WTC11 (cell line): ENCODE measurements around the gene RUSC2. TPM values are rescaled to one million over a fixed set of nuclear protein-coding genes. Genes with fewer than 3 reads are reported as not detected.

ENCODE experiments used
- ATAC-seq: fragments of 200-7000 bp; cut with Tn5 transposase; 2 replicates; pipeline ENCODE4 v1.10.0; 2021; ENCODE audit warnings: mild to moderate bottlenecking, moderate library complexity
- CTCF ChIA-PET: fragments of 300-600 bp; sonication (Branson Sonifier 250); formaldehyde crosslinking; loops from one replicate; lab custom pipeline; 2021; ENCODE audit warnings: antibody characterized with exemption; lab: Charles Lee
- POLR2A ChIA-PET: fragments of 350-600 bp; sonication (Branson Sonifier 250); formaldehyde crosslinking; loops from one replicate; lab custom pipeline; 2021; ENCODE audit warnings: antibody characterized with exemption; lab: Charles Lee
- DNase-seq: peaks from one replicate; pipeline ENCODE4 v3.0.0; 2021; ENCODE audit warnings: low spot score
- H3K27ac Mint-ChIP-seq: 2 replicates; pipeline ENCODE4 v1.8.0; 2021; ENCODE audit warnings: mixed read lengths
- H3K27me3 Mint-ChIP-seq: 2 replicates; pipeline ENCODE4 v1.8.0; 2021; ENCODE audit warnings: low read depth, mild to moderate bottlenecking, moderate library complexity, mixed read lengths
- H3K36me3 Mint-ChIP-seq: 2 replicates; pipeline ENCODE4 v1.8.0; 2021; ENCODE audit warnings: mixed read lengths
- H3K4me1 Mint-ChIP-seq: 2 replicates; pipeline ENCODE4 v1.8.0; 2022; ENCODE audit warnings: mixed read lengths
- H3K4me3 Mint-ChIP-seq: 2 replicates; pipeline ENCODE4 v1.8.0; 2021; ENCODE audit warnings: mild to moderate bottlenecking, moderate library complexity, mixed read lengths
- H3K9me3 Mint-ChIP-seq: 2 replicates; pipeline ENCODE4 v1.8.0; 2021; ENCODE audit warnings: mixed read lengths
- NR2C2 ChIP-seq: sonication (generic); formaldehyde crosslinking; IDR thresholded peaks from 2 replicates; pipeline ENCODE4 v1.8.0; 2022; ENCODE audit warnings: mild to moderate bottlenecking, missing genetic modification reagents
- PRDM15 ChIP-seq: sonication (generic); formaldehyde crosslinking; IDR thresholded peaks from 2 replicates; pipeline ENCODE4 v1.8.0; 2022; ENCODE audit warnings: missing genetic modification reagents
- TP53 ChIP-seq: sonication (generic); formaldehyde crosslinking; IDR thresholded peaks from 2 replicates; pipeline ENCODE4 v1.8.1; 2023; ENCODE audit warnings: mild to moderate bottlenecking, missing genetic modification reagents
- ZNF281 ChIP-seq: sonication (generic); formaldehyde crosslinking; IDR thresholded peaks from 2 replicates; pipeline ENCODE4 v1.8.0; 2023; ENCODE audit warnings: mild to moderate bottlenecking, missing genetic modification reagents
- ZNF671 ChIP-seq: fragments of 250-450 bp; sonication (Bioruptor Pico); IDR thresholded peaks from 2 replicates; pipeline ENCODE4 v1.8.0; 2021; ENCODE audit warnings: mild to moderate bottlenecking
- total RNA-seq: library from RNA; stranded (reverse); gene quantifications from 3 replicates; pipeline ENCODE4 v1.2.3, GENCODE V29; 2021

The RUSC2 gene
- total RNA-seq, 1 experiment from 2014 or later = 9.4 TPM

GRCh38 chr9:35538361-35539234 is 48.7 kb downstream of the RUSC2 start:
- H3K9me3 Mint-ChIP-seq = peaks cover 1% of the 10 kb centered on the region; the same call in 1 of the 2 replicates
- H3K4me1 Mint-ChIP-seq = peaks cover 26% of the 10 kb centered on the region
- ChIA-PET CTCF (interaction anchor here (0.9 to 3.8 kb wide), 11 partner anchors 13 to 1094 kb away, joined by 3 to 39 read pairs (median 5); partner anchors contain the start of gene RUSC2), POLR2A (interaction anchor here (0.6 to 2.0 kb wide), 8 partner anchors 8 to 290 kb away, joined by 3 to 6 read pairs (median 4); partner anchors contain the start of genes FAM221B and RUSC2)
- ATAC-seq (peak; percentile 92), DNase-seq (peak; percentile 64)
- H3K27ac Mint-ChIP-seq = peak overlapping the region; percentile 48
- TF ChIP-seq NR2C2 (CRISPR knock-in tag) = no peak
- no peak for TF ChIP-seq ZNF671 (CRISPR knock-in tag)
- TF ChIP-seq TP53 (CRISPR knock-in tag) = 0 out of 2 replicates have a peak, but pooled peaks have one; percentile 40
- TF ChIP-seq PRDM15 (CRISPR knock-in tag) = peak; percentile 54
- TF ChIP-seq ZNF281 (CRISPR knock-in tag) = peak; percentile 67
- H3K4me3 Mint-ChIP-seq = peak overlapping the region; percentile 70
- no peaks in the 10 kb centered on the region for H3K36me3 Mint-ChIP-seq
- H3K27me3 Mint-ChIP-seq = no peaks in the 10 kb centered on the region

Other genes with a start within 250 kb of the RUSC2 start
- gene TESK1, start 115.2 kb downstream of the RUSC2 start, total RNA-seq = 18.9 to 20.4 TPM (median 19.3 TPM) in 3 replicates
- 2.9 to 4.6 TPM (median 4.5 TPM) in 3 replicates for gene CD72, start 128.3 kb downstream of the RUSC2 start, total RNA-seq
- 4.1 to 7.2 TPM (median 5.4 TPM) in 3 replicates for gene SIT1, start 160.8 kb downstream of the RUSC2 start, total RNA-seq
- gene RMRP, start 167.9 kb downstream of the RUSC2 start, total RNA-seq = 23,577 to 25,958 TPM (median 25,042 TPM) in 3 replicates
- gene CCDC107, start 168.2 kb downstream of the RUSC2 start, total RNA-seq = 10.8 to 14.7 TPM (median 14.1 TPM) in 3 replicates
- gene ARHGEF39, start 175.1 kb downstream of the RUSC2 start, total RNA-seq = 23.8 to 26.6 TPM (median 26.5 TPM) in 3 replicates
- gene CA9, start 183.8 kb downstream of the RUSC2 start, total RNA-seq = 1.0 to 2.1 TPM (median 1.4 TPM) in 3 replicates
- gene TPM2, start 199.8 kb downstream of the RUSC2 start, total RNA-seq = 138 to 146 TPM (median 139 TPM) in 3 replicates
- 97.1 to 109 TPM (median 106 TPM) in 3 replicates for gene TLN1, start 242.1 kb downstream of the RUSC2 start, total RNA-seq
- gene CREB3, start 242.6 kb downstream of the RUSC2 start, total RNA-seq = 21.4 to 24.2 TPM (median 23.1 TPM) in 3 replicates